ENCODE data around the gene BEND5.

Gene BEND5

GRCh38 chr1:48761411-48761810, 15.3 kb downstream of the BEND5 start:
- DNase-seq = no peak

GRCh38 chr1:48760857-48761256, 15.8 kb downstream of the BEND5 start:
- no peak for DNase-seq

- DNase-seq = no peak
Observed at GRCh38 chr1:48758976-48759375, 17.7 kb downstream of the BEND5 start.

- no peak for DNase-seq
Observed at GRCh38 chr1:48757363-48757762, 19.3 kb downstream of the BEND5 start.

- no peak for DNase-seq
Observed at GRCh38 chr1:48756683-48757316, 19.9 kb downstream of the BEND5 start.

GRCh38 chr1:48753293-48753692, 23.4 kb downstream of the BEND5 start:
- no peak for DNase-seq

- no peak for DNase-seq
Observed at GRCh38 chr1:48750109-48750508, 26.6 kb downstream of the BEND5 start.

GRCh38 chr1:48749068-48749467, 27.6 kb downstream of the BEND5 start:
- DNase-seq = no peak

GRCh38 chr1:48746906-48747305, 29.8 kb downstream of the BEND5 start:
- no peak for DNase-seq

GRCh38 chr1:48744032-48744431, 32.7 kb downstream of the BEND5 start:
- no peak for DNase-seq

- DNase-seq = no peak
Observed at GRCh38 chr1:48743480-48743879, 33.2 kb downstream of the BEND5 start.

- DNase-seq = no peak
Observed at GRCh38 chr1:48741380-48741779, 35.3 kb downstream of the BEND5 start.

GRCh38 chr1:48740621-48741020, 36.1 kb downstream of the BEND5 start:
- no peak for DNase-seq

GRCh38 chr1:48739091-48739490, 37.6 kb downstream of the BEND5 start:
- no peak for DNase-seq

GRCh38 chr1:48738356-48738755, 38.3 kb downstream of the BEND5 start:
- DNase-seq = no peak

GRCh38 chr1:48735796-48736195, 40.9 kb downstream of the BEND5 start:
- no peak for DNase-seq

- no peak for DNase-seq
Observed at GRCh38 chr1:48730164-48730910, 46.4 kb downstream of the BEND5 start.

GRCh38 chr1:48728584-48728983, 48.1 kb downstream of the BEND5 start:
- DNase-seq = no peak

GRCh38 chr1:48726557-48727215, 50.0 kb downstream of the BEND5 start:
- DNase-seq = no peak

GRCh38 chr1:48726139-48726538, 50.6 kb downstream of the BEND5 start:
- no peak for DNase-seq

- DNase-seq = no peak
Observed at GRCh38 chr1:48725341-48726046, 51.2 kb downstream of the BEND5 start.

- DNase-seq = no peak
Observed at GRCh38 chr1:48720929-48721328, 55.8 kb downstream of the BEND5 start.

- no peak for DNase-seq
Observed at GRCh38 chr1:48718705-48719104, 58.0 kb downstream of the BEND5 start.
